K562 (cell line): ENCODE measurements around the gene MPPED1. TPM values are rescaled to one million over a fixed set of nuclear protein-coding genes. Genes with fewer than 3 reads are reported as not detected.

Experiments
- ATAC-seq: fragments of 200-7000 bp; cut with Tn5 transposase; 3 replicates; pipeline ENCODE4 v1.9.1; 2020; ENCODE audit warnings: moderate library complexity
- BruUV-seq: library from RNA; stranded (reverse); fragments of 400-500 nt; replicated peaks from 2 replicates; lab custom pipeline; 2021; lab: Mats Ljungman, UMichigan
- CTCF ChIA-PET: fragments of 300-600 bp; formaldehyde crosslinking; extraction: SDS; loops from one replicate; lab custom pipeline; 2021; ENCODE audit warnings: low intra/inter-chr PET ratio; lab: Yijun Ruan, JAX
- POLR2A ChIA-PET: fragments of 300-600, 350-650 bp; sonication (Branson Sonifier 250); formaldehyde crosslinking; extraction: SDS; loops from one replicate; lab custom pipeline; 2021; ENCODE audit warnings: antibody characterized with exemption, inconsistent platforms; lab: Yijun Ruan, JAX
- DNase-seq, 4 experiments: peaks; one replicate each; pipeline versions ENCODE4 v3.0.0 to v3.0.0-alpha.2; 2011 to 2018; ENCODE audit warnings: low spot score in 3 of 4, mixed read lengths in 3 of 4; ENCODE audit errors: extremely low read depth in 1 of 4
- FAIRE-seq: peaks from 2 replicates; lab custom pipeline; 2011; peaks lifted over from hg19 to GRCh38; lab: Jason Lieb, UNC
- H2AFZ ChIP-seq: 2 replicates; pipeline ENCODE4 v1.6.0; 2011; ENCODE audit warnings: low read depth, low read length, control low read depth, inconsistent platforms
- H3K27ac ChIP-seq: fragments of 200-600 bp; 3 replicates; pipeline ENCODE4 v1.8.0; 2011; ENCODE audit warnings: low read depth, mild to moderate bottlenecking, control low read depth, inconsistent platforms, low read length, moderate library complexity, mixed read lengths; ENCODE audit errors: extremely low read depth
- H3K27me3 ChIP-seq, 2 experiments: fragments of 300-600 bp in 1 of 2; 2 replicates in 1 of 2; 3 replicates in 1 of 2; pipeline versions ENCODE4 v1.6.0 to v1.8.0; 2011; ENCODE audit warnings: inconsistent platforms in 2 of 2, low read length in 2 of 2, mild to moderate bottlenecking in 1 of 2, mixed read lengths in 1 of 2, moderate library complexity in 1 of 2; ENCODE audit not compliant: control insufficient read depth in 2 of 2, insufficient read depth in 2 of 2
- H3K36me3 ChIP-seq: fragments of 300-600 bp; 3 replicates; pipeline ENCODE4 v1.8.0; 2011; ENCODE audit warnings: mild to moderate bottlenecking, low read length, inconsistent platforms; ENCODE audit not compliant: control insufficient read depth, insufficient read depth
- H3K4me1 ChIP-seq, 2 experiments: fragments of 200-600 bp in 1 of 2; replicated peaks in 1 of 2; 2 replicates in 1 of 2; 3 replicates in 1 of 2; pipeline versions ENCODE4 v1.5.1 to v1.8.0; 2011; ENCODE audit warnings: inconsistent platforms in 2 of 2, low read length in 2 of 2, mild to moderate bottlenecking in 1 of 2, mixed read lengths in 1 of 2, moderate library complexity in 1 of 2; ENCODE audit not compliant: control insufficient read depth in 2 of 2, insufficient read depth in 2 of 2
- H3K4me2 ChIP-seq: 2 replicates; pipeline ENCODE4 v1.6.1; 2011; ENCODE audit warnings: low read length, control low read depth, inconsistent platforms, mixed read lengths; ENCODE audit not compliant: insufficient read depth
- H3K4me3 ChIP-seq: fragments of 200-600 bp; sonication (generic), shearing (Covaris generic); 2 replicates; pipeline ENCODE4 v1.5.1; 2016; ENCODE audit warnings: control low read depth, inconsistent platforms
- H3K79me2 ChIP-seq: fragments of 200-600 bp; 3 replicates; pipeline ENCODE4 v1.8.0; 2011; ENCODE audit warnings: low read length, inconsistent platforms; ENCODE audit not compliant: control insufficient read depth, insufficient read depth
- H3K9ac ChIP-seq, 2 experiments: 2 replicates each; pipeline versions ENCODE4 v1.6.0 to v1.6.1; 2011; ENCODE audit warnings: low read depth in 2 of 2, low read length in 2 of 2, control low read depth in 1 of 2, inconsistent platforms in 1 of 2, mild to moderate bottlenecking in 1 of 2, mixed read lengths in 1 of 2; ENCODE audit not compliant: insufficient read depth in 1 of 2
- H3K9me1 ChIP-seq: one replicate; pipeline ENCODE4 v1.6.0; 2011; ENCODE audit warnings: inconsistent platforms, mild to moderate bottlenecking, low read length, moderate library complexity; ENCODE audit not compliant: control insufficient read depth, insufficient read depth
- H3K9me3 ChIP-seq: replicated peaks from 2 replicates; pipeline ENCODE4 v1.5.1; 2011; ENCODE audit warnings: low read depth, low read length, inconsistent platforms; ENCODE audit not compliant: control insufficient read depth, insufficient read depth
- H4K20me1 ChIP-seq: replicated peaks from 2 replicates; pipeline ENCODE4 v1.6.1; 2011; ENCODE audit warnings: low read length, inconsistent platforms, mixed read lengths; ENCODE audit not compliant: control insufficient read depth, insufficient read depth
- EZH2 ChIP-seq: IDR thresholded peaks from 2 replicates; pipeline ENCODE4 v1.6.1; 2012; ENCODE audit warnings: low read depth, mild to moderate bottlenecking, inconsistent platforms, low read length, borderline replicate concordance
- GATA2 ChIP-seq: sonication (generic); formaldehyde crosslinking; IDR thresholded peaks from 2 replicates; pipeline ENCODE4 v1.4.0; 2020; ENCODE audit warnings: mild to moderate bottlenecking, missing genetic modification reagents
- KLF13 ChIP-seq: fragments of 450-650 bp; IDR thresholded peaks from 2 replicates; pipeline ENCODE4 v1.6.1; 2016; ENCODE audit warnings: missing genetic modification characterization, low read depth, mild to moderate bottlenecking, missing compliant biosample characterization, moderate library complexity, borderline replicate concordance
- MBD2 ChIP-seq: sonication (generic); IDR thresholded peaks from 2 replicates; pipeline ENCODE4 v1.6.1; 2016; ENCODE audit warnings: low read depth, borderline replicate concordance
- ZBTB8A ChIP-seq: fragments of 450-650 bp; IDR thresholded peaks from 2 replicates; pipeline ENCODE4 v1.6.1; 2018; ENCODE audit warnings: mild to moderate bottlenecking, moderate library complexity; ENCODE audit not compliant: partially characterized antibody
- ZNF197 ChIP-seq: fragments of 200-800 bp; sonication (Bioruptor generic); IDR thresholded peaks from 2 replicates; pipeline ENCODE4 v1.6.1; 2016; ENCODE audit warnings: low read depth, missing genetic modification characterization, missing compliant biosample characterization
- WGBS: fragments of 100-300 bp; shearing (Covaris generic); methylation state at CpG from one replicate; pipeline ENCODE4 v1.1.6; 2016; ENCODE audit warnings: low coverage, mixed read lengths; ENCODE audit not compliant: insufficient coverage; ENCODE audit errors: missing lambda C conversion rate; 5-methylcytosine and 5-hydroxymethylcytosine counted together
- in situ Hi-C: fragments of 300-500 bp; cut with MboI; formaldehyde crosslinking; loops from 4 replicates; pipeline ENCODE4 v1.15.0; 2018; ENCODE audit warnings: inconsistent platforms, mixed read lengths
- intact Hi-C: fragments of 100-400 bp; cut with micrococcal nuclease; formaldehyde crosslinking; loops from 2 replicates; pipeline ENCODE4 v1.14.2; 2022
- polyA plus RNA-seq, 8 experiments: library from polyadenylated mRNA; depleted of rRNA in 4 of 8; stranded (reverse) in 5 of 8; unstranded in 3 of 8; fragments of >200 nt; fragmentation: Nextera tagmentation in 2 of 8; fragmentation: Illumina TruSeq in 1 of 8; extraction: Ambion mirVana in 2 of 8; extraction: Trizol in 1 of 8; gene quantifications; 2 replicates each; pipeline versions ENCODE4 v1.2.1 to v1.2.3, GENCODE V29; 2011 to 2014; ENCODE audit warnings: inconsistent platforms in 1 of 8, missing spikeins in 1 of 8
- total RNA-seq, 7 experiments: library from RNA; depleted of rRNA in 6 of 7; stranded (reverse); fragments of >200 nt in 6 of 7; fragmentation: Illumina TruSeq in 2 of 7; extraction: Trizol in 2 of 7; gene quantifications; 2 replicates each; pipeline versions ENCODE4 v1.2.1 to v1.2.3, GENCODE V29; 2011 to 2021; ENCODE audit warnings: low replicate concordance in 1 of 7

The MPPED1 gene
- total and polyA plus RNA-seq, 9 of the 15 experiments (the other 6 are each of a cell fraction or from before 2014, with no cell fraction given), result not detected

GRCh38 chr22:43533156-43533530, 121.3 kb downstream of the MPPED1 start:
- ATAC-seq (no peak), FAIRE-seq (no peak), DNase-seq (no peak)
- Histone ChIP-seq H3K4me3 (no peak overlapping the region), H3K36me3 (no peaks in the 10 kb centered on the region), H3K4me1 (no peaks in the 10 kb centered on the region), H3K4me2 (no peak overlapping the region), H3K9ac (no peak overlapping the region), H3K9me3 (no peaks in the 10 kb centered on the region), H3K27me3 (peaks cover 0 to 11% of the 10 kb centered on the region in 2 experiments; a peak in 1 of 5 replicates), H3K9me1 (no peaks in the 10 kb centered on the region), H4K20me1 (no peaks in the 10 kb centered on the region), H3K27ac (no peak overlapping the region), H3K79me2 (no peaks in the 10 kb centered on the region), H2AFZ (no peak overlapping the region)
- in situ Hi-C loops (no loop called here), intact Hi-C loops (no loop called here)
- CTCF ChIA-PET, result no interaction called here
- POLR2A ChIA-PET, result no interaction called here
- WGBS, result 0% methylated on average over 3 of the region's 3 CpGs
- TF ChIP-seq MBD2, result no peak
- TF ChIP-seq GATA2 (CRISPR knock-in tag), result no peak
- no peak for TF ChIP-seq KLF13 (tag)
- no peak for TF ChIP-seq EZH2
- no peak for TF ChIP-seq ZBTB8A
- TF ChIP-seq ZNF197 (CRISPR knock-in tag), result no peak
- no TSS peak for BruUV-seq
